Measurements from ENCODE around the gene NPR1. TPM values are rescaled to one million over a fixed set of nuclear protein-coding genes. Genes with fewer than 3 reads are reported as not detected.

NPR1 gene
- total and polyA plus RNA-seq, 2 of the 4 experiments (the other 2 are of a cell fraction) = 0.02 TPM; not detected in 1

- no peak for TF ChIP-seq ELK1 (IDR thresholded peaks at IDR 0.05; ENCODE audit: borderline replicate concordance, low read depth, low read length)
Measured at GRCh38 chr1:153631047-153632022, 47.2 kb upstream of the NPR1 start (continued).
